DMS114 treated with DMSO at 0.1 percent for 48 hours (cell line): ENCODE results near the gene AKT3.
"Not testable (repeated sequence)": the region's sequence is repeated elsewhere in the genome, so short reads cannot be mapped to it uniquely, and the experiment has no call there.

ENCODE experiments used
- DNase-seq: peaks from one replicate; lab custom pipeline; 2025; ENCODE audit not compliant: unreplicated experiment; lab: John Stamatoyannopoulos, UW

Gene AKT3

DNA sequence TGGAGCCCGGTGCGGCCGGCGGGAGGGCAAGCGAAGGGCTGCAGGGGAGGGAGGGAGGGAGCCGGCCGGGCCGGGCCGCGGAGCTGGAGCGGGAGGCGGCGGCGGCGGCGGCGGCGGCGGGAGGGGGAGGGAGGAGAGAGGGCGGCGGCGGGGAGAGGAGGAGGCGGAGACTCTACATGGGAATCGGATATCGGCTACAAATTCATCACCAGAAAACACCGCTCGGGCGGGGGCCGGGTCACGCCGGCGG lies at the start of gene AKT3:
Gene AKT3 (minus strand): TSS at position 42 of the 250 bp plus-strand sequence. CDS start 7,073 bp downstream, outside the sequence.
- peak; percentile 30 for DNase-seq

DNA sequence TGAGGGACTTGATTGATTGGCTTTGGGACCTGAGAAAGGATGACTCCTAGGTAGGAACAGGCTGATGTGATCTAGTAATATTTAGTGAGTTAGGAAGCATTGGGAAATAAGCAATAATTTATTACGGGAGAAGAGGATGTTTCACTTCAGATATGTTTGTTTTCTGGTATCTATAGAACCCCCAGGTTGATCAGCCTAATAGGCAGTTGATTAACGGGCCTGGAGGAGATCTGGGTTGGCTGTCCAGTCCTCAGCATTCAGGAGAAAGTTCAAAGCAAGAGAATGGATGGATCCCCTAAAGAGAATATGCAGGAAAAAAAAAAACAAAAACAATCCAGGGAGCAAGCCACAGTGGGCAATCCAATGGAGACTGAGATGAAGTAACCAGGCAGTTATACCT lies 48.2 kb upstream of the AKT3 start:
- DNase-seq, result no peak

DNA sequence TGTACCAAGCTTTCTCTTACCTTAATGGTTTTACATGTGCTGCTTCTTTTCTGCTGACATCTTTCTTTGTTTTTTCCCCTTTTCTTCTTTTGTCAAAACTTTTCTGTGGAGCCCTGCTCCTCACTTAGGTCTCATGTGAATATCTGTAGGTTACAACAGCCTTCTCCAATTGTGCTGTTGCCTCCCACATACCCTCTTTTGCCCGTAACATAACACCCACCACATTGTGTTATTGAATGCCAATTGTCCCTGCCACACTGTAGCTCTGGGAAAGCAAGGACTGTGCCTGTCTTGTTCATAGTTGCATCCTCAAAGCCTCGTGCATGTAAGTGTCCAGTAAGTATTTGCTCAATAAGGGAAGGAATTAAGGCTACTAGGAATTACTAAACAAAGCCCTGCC lies 46.3 kb upstream of the AKT3 start:
- DNase-seq, result no peak

DNA sequence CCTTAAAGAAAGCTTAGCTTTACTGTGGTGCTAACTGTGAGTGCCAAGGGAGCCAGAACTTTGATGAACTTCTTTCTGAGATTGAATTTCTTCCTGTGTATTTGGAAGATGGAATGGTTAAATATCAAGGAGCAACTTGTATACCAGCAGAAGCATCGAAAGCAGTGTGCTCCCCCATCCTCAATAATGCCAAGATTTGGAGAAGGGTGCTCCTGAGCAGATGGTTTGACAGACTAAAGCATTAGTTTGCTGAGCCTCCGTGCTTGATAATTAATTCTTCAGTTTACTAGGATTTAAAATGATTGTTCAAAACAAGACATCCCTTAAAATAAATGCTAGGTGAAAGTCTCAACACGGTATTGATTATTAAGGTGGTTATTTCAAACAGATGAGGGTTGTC lies 42.4 kb upstream of the AKT3 start:
- DNase-seq, result no peak

DNA sequence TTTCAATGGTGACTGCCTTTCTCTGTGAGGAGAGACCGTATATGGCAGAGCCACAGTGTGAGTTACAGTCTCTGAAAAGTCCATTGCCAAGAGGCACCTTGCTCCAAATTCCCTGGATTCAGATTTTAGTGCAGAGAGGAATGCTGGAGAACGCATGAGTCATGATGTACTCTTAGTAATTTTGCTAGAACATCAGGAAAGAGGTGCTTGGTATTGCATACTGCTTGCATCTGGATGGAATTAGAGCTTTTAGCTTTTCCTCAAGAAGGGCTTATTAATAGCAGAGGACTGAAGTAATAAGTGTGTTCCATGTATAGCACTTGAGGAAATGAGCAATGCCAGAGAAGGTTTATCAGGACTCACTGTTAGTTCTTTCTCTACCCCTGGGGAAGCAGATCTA lies 40.5 kb upstream of the AKT3 start:
- DNase-seq, result no peak

DNA sequence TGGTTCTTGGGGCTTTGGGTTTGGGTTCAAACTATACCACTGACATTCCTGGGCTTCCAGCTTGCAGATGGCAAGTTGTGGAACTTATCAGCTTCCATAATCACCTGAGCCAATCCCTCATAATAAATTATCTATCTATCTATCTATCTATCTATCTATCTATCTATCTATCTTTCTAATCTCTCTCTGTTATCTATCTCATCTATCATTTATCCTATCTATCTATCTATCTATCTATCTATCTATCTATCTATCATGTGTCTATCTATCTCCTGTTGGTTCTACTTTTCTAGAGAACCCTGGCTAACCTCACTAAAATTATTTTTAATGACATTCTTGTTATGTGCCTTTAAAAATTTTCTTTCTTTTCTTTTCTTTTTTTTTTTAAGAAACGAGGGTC lies 35.8 kb upstream of the AKT3 start:
- no peak for DNase-seq

DNA sequence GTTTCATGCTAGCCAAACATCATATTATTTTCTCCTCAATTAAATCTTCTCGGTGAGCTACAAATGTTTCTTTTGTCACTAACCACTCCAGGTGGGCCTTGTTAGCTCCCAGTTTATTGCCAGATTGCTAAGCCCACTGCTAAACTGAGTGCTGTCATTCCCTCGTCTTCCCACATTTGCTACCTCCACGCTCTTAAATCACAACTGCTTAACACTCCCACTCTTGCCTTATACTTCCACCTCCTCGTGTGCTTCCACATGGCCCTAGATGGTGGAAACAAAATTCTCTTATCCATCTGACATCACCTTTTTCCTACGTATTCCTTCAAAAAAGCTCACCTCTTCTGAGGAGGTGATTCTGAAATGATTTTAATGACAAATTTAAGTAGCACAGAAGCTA lies 34.6 kb upstream of the AKT3 start:
- DNase-seq, result no peak

DNA sequence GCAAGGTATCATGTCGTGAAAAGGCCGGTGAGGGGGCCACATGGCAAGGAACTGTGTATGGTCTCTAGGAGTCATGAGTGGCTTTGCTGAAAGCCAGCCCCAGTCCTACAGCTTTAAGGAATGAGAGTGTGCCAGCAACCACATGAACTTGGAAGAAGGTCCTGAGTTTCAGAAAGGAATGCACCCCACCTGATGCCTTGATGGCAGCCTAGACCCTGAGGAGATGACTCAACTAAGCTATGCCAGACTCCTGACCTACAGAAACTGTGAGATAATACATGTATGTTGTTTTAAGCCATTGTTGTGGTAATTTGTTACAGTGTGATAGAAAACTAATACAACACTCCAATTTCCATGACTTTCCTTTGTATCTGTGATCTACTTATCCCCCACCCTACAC lies 33.5 kb upstream of the AKT3 start:
- no peak for DNase-seq

DNA sequence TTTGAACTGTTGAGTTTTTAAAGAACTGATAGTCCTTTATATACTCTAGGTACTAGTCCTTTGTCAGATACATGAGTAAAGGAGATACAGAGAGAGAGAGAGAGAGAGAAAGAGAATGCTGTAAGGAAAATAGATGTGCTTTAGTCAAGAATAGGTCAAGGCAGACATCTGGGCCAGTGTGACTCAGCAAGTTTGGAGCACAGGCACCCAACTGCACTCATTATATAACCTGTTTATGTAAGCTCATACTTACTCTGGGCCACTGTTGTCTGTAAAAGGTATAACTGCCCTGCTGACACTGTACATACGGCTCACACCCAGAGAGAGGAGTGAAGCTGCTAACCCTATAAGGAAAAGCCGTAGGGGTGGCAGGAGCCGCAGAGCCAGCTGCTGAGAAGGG lies 32.2 kb upstream of the AKT3 start:
- no peak for DNase-seq

DNA sequence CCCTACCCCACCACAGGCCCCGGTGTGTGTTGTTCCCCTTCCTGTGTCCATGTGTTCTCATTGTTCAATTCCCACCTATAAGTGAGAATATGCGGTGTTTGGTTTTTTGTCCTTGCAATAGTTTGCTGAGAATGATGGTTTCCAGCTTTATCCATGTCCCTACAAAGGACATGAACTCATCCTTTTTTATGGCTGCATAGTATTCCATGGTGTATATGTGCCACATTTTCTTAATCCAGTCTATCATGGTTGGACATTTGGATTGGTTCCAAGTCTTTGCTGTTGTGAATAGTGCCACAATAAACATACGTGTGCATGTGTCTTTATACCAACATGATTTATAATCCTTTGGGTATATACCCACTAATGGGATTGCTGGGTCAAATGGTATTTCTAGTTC lies 27.0 kb upstream of the AKT3 start:
- not testable (repeated sequence) for DNase-seq

DNA sequence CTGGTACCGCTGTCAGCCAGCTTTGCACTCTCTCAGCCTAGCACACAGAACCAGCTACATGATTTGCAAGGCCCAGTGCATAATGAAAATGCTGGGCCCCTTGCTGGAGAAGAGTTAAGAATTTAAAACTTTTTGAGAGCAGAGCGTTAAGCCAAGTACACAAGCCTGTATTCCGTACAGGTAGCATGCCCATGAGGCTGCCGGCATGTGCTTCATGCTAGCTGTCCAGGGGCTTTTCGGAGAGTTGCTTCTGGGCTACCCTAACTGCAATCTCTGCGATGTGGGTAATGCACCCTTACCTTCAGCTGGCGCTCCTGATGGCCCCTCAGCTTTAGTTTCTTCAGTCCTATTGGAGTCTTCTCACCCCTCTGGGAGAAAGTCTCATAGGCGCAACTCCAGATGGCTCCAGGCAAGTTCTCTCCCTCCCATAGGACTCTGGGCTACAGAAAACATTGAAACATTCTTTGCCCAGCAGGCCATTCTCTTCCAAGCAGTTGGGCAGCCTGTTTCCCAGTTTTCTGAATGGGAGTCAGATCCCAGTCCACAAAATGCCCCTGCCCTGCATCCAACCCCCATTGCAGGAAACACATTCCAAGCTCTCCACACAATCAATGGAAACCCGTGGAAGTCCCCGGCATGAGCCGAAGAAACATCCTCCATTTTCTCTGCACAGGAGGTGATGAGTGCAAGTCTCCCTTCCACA lies 5.7 kb upstream of the AKT3 start:
- DNase-seq, result no peak

DNA sequence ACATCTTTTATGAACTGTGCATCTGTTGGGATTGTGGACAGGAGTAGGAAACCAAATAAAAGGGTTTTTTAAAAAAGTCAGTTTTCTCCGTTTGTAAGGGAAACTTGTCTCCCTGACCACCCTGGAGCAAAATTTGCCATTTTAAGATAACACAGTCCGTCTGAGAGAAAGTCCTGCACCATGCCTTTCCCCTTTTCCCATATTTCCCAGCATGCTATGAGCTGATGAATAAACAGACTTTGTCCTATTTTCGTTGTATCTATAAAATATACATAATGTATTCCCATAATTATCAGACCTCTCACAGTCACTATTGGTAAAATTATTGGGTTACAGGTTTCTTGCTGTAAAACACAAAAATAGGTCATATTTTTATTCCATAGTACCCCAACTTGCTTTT lies 1.7 kb upstream of the AKT3 start:
- DNase-seq, result no peak

DNA sequence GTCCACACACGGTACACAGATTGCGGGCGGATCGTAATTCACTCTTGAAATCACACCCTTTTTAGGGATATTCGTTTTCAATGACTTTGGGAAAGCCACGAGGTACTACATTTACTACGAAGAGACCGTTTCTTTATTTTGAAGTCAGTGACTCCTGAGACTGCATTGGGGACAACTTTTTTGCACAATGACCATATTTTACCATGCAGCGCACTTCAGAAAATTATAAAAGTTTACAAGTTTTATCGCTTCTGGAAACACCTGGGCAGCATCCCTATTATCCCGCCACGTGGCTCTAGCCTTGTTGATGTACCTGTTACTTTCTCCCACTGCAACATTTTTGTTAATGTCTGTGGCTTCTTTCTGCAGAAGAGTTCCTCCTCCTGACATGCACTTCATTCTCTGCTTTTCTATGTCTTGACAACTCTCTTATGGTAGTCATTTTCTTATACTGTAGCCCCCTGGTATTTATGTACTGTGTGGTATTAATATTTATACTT lies 1.3 kb upstream of the AKT3 start:
- no peak for DNase-seq

DNA sequence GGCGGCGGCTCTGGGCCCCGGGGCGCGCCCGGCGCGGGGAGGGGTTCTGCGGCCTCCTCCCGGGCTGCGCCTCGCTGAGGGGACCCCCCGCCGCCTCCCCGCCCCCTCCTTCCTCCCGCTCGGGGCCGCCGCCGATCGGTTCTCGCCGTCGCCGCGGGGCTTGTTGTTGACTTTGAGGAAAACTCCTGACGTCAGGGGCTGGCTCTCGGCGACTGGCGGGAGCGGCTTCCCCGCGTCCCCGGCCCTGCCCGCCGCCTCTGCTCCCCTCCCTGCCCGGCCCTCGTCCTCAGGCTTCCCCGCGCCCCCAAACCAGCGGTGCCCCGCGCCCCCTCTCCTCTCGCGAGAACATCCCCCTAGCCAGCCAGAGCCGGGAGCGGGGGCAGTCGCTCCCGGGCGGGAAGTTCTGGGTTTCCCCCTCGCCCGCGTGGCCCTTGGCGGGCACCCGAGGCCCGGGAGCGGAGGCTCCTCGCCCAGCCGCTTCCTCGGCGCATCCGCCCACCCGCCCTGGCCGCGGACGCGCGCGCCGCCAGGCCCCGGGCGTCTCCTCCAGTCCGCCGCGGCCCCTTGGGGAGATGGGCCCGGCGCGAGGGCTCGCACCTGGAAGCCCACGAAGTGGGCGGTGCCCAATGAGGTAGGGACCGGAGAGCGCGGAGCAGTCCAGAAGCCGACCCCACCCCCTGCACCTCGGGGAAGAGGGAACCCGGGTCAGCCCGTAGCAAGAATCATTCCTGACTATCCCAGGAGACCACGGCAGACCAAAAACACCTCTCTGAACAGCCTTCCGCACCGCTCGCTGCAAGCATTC lies 611 bp upstream of the AKT3 start:
- DNase-seq, result peak; percentile 38

DNA sequence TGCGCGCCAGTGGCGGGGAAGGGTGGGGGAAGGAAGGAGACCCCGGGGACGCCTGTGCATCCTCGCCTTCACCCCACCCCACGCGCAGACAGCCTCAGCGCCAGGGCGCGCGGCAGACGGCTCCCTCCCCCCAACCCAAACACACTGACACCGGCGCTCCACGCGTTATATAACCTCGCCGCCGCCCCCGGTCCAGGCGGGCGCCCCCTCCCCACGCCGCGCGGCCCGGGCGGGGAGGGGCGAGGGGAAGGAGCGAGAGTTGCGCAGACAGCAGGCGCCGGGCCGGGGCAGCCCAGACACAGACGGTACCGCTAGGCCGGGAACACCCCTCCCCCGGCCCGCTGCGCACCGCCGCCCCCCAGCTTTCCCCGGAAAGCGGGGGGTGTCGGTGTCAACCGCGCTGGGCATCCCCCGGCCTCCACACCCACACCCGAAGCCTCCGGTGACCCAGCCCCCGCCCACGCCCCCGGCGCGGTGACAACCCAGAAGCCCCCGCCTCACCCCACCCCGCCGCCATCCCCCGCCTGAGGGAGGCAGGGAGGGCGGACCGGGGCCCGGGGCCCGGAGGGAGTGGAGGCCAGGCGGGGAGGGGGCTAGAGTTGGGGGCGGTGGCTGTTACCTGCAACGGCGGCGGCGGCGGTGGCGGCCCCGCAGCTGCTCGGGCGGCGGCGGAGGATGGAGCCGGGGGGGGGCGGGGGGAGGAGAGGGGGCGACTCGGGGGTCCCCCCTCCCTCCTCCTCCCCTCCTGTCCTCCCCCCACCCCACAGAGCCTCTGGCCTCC lies 432 bp downstream of the AKT3 start:
- DNase-seq, result no peak

DNA sequence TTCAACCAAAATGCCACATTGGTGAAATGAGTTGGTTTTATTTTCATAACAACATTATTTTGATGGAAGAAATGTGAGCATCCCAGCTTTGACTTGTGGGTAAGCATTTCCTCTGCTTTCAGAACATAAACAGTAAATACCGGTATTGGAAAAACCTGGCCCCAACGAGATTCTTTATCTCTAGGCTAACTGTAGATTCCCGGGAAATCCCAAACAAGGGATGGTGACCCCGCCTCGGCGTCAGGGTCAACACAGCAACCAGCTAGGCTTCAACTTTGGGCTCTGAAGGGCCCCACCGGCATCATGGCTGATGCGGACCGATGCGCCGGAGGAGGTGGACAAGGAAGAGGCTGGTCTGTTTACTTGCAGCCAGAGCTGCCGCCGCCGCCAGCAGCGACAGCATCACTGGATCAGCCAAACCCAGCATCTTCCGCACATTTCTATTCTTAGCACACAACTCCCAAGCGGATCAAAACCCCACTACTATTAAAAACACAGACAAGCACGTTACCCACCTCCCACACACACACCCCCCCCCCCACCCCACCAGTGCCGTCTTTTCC lies 1.1 kb downstream of the AKT3 start:
- DNase-seq, result peak; percentile 50

DNA sequence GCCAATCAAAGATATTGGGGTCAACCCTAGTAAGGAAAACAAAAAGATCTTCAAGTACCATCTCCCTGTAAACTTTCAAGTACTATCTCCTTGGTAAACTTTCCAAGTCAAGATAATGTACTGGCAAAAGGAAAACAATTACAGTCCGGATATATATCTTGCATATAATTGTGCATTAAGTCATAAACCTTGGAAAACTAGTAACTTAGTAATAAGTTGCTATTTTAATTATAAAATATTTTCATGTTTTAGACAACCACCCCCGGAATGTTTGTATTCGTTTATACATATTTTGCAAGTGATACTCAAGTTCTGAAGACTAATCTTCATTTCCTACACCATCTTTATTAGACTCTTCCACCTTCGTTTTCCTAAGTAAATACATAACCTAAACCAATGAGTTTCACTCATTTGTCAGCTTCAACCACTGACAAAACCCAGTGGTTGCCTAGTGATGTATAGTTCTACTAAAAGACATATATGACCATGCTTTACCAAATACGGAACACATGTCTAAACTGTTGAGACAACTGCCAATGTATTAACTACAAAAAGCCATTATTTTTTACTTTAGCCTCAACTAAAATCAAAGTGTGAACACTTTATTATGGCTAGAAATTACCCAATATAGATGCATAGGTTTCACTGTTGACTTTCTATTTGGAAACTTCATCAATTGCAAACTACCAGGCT lies 1.7 kb downstream of the AKT3 start:
- DNase-seq, result no peak

DNA sequence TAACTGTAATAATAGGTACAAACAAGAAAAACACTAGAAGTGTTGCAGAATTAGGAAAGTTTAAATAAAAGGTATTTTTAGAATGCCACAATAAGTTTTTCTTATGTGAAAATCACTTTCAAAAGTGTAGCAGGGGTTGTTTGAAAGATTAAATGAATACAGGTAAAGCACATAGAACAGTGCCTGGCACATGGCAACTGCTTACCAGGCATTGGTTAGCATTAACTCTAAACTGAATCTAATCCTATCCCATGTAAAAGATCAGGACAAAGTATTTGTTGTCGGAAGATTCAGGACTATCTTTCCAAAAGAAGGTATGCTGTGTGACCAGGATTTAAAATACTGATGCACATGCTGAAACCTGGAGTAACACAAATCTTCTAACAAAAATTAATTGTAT lies 3.3 kb downstream of the AKT3 start:
- no peak for DNase-seq

DNA sequence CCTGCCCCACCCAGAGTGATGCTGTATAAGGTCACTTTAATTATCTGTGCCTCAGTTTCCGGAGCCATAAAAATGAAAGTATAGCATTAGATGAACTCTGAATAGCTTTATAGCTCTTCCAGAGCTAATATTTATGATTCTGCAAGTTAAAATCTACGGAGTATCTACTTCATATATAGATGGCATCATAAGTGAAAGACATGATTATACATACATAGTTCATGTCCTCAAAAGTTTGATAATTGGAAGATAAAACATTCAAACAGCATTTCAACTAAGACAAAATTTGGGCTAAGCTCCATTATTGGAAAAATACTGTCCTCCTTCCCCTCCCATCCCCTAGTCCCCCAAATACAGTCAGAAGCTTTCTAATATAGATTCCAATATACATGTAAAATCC lies 4.2 kb downstream of the AKT3 start:
- no peak for DNase-seq

DNA sequence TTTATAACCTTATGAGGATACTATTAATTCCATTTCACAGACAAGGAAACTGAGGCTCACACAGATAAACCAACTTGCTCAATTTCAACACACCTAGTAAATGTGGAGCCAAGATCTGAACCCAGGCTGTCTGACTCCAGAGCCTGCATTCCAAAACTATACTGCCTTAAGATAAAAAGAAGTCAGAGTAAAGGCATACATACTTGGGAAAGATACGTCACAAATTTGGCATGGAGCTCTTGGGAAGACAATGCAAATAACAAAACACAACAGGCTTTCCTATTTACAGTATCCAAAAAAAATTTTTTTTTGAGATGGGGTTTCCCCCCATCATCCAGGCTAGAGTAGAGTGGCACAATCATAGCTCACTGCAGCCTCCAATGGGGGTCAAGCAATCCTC lies 5.9 kb downstream of the AKT3 start:
- DNase-seq, result no peak

DNA sequence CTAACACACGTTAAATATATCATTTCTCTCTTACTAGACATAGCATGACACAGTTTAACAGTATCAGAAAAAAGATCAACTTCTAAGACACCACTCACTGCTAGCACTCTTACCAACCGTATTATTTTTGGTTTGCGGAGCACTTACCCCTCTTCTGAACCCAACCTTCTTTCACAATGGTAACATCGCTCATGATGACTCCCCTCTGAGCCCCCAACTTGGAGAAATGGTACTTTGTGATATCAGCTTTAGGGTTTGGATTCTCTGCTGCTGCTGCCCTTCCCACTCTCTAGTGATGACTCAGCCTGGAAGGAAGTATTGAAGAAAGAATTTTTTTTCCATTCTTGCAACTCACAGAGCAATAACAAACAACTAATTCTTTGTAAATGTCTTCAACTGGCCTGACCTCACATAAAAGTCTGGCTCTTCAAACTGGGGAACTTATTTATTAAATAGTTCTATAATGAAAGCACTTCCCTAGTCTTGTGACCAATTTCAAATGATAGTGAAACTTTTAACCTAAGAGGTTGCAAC lies 7.0 kb downstream of the AKT3 start:
- DNase-seq, result no peak
